Keratinocyte (primary cell): ENCODE data around the gene CMC1.

Experiments
- CTCF ChIP-seq, 3 experiments: IDR thresholded peaks in 1 of 3; conservative IDR thresholded peaks in 1 of 3; optimal IDR thresholded peaks in 1 of 3; 2 replicates in 2 of 3; 3 replicates in 1 of 3; pipeline versions ENCODE3 to v1.5.1; 2011; ENCODE audit warnings: low read length in 3 of 3, mild to moderate bottlenecking in 3 of 3, moderate library complexity in 2 of 3, control low read depth in 1 of 3, inconsistent platforms in 1 of 3; ENCODE audit not compliant: insufficient read depth in 2 of 3; ENCODE audit errors: extremely low read depth in 1 of 3
- EZH2 ChIP-seq: IDR thresholded peaks from one replicate; pipeline ENCODE4 v1.6.1; 2012; ENCODE audit warnings: inconsistent platforms, mild to moderate bottlenecking, low read length, moderate library complexity

- TF ChIP-seq CTCF (optimal IDR thresholded peaks at IDR 0.05 in 1 of 3, IDR thresholded peaks at IDR 0.05 in 1 of 3, conservative IDR thresholded peaks at IDR 0.05 in 1 of 3; ENCODE audit: extremely low read depth in 1 of 3, insufficient read depth in 2 of 3, low read length in 3 of 3), result no peak
- TF ChIP-seq EZH2, result no peak
These were observed 23.1 kb upstream of the CMC1 start for GRCh38 chr3:28218071-28218916.
